GM19463 (cell line): ENCODE data around the gene SDK1.

Experiments used
- ATAC-seq: cut with Tn5 transposase; IDR thresholded peaks from one replicate; pipeline ENCODE4 v1.9.1; 2021; ENCODE audit warnings: mild to moderate bottlenecking, moderate library complexity; ENCODE audit not compliant: unreplicated experiment

SDK1 gene

DNA sequence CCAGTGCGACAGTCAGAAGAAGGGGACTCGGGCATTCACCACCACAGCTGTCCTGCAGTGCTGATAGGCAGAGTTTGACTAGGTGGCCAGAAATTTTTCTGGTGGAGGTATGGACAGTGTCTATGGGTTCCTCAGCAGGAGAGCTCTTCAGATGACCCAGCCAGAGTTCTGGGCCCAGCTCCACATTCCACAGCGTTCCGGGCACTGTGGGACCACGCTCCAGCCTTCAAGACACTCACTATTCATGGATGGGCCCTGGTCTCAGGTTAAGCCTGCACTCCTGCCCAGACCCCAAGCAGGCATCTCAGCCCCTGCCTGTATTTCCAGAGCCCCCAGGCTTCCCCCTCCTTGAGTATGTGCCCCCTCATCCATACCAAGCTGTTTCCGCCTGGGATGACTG lies 884.1 kb downstream of the SDK1 start:
- ATAC-seq: no peak

DNA sequence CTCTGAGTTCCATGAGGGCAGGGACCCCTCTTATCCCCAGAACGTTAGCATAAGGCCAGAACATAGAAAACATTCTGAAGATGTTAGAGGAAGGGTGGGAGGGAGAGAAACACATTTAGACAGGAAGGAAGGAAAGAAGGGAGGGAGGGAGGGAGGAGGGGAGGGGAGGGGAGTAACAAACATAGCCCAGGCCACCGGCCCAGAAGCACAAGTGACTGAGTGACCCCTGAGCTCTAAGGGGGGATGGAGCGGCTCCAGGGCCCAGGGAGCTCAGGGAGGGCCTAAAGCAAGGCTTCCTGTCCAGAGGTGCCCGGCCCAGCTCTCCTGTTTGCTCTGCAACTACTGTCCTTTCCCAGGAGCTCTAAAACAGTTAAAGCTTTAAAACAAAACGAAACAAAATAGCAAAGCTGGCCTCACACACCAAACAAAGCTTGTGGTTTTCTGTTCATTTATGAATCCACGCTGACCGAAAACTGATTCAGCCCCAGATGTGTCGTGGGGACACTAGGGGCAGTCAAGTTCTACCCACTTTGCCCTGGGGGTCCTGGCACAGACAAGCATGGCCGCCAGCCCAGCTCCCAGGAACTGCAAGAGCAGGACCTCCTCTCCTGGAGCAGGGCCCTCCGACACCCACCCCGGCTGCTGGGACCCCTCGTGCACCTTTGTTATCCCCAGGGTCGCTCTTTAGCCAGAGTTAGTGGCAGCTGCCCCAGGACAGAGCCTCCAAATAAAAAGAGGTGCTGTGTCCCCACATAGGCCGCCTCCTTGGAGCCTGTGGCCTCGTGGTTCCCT lies 884.9 kb downstream of the SDK1 start:
- ATAC-seq: no peak

DNA sequence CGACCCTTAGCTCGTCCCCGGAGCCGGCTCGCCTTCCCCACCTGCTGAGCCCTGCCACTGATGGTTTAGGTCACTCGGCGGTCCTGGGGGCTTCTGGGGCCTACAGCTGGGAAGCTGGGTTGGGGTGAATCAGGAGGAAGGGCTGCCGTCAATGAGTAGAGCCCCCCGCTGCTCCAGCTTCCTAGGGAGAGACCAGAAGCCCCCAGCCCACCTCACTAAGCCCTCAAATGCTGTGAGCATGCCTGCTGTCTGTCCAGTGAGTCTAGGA lies 885.4 kb downstream of the SDK1 start:
- ATAC-seq: no peak

DNA sequence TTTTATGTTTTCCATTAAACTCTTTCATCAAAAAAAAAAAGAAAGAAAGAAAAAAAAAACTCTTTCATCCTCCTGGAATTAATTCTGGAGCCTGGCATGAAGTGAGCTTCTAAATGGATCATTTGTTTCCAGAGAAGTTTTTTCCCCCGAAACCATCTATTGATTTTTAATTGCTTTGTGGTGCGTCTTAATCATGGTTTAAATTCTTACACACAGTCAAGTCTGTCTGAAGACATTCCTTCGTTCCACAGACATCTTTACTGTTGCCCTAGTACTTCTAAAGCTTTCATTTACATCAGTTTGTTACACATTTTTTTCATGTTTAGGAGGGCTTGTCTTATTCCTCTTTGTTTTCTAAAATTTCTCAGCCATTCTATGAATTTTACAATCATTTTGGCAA lies 887.6 kb downstream of the SDK1 start:
- no peak for ATAC-seq

DNA sequence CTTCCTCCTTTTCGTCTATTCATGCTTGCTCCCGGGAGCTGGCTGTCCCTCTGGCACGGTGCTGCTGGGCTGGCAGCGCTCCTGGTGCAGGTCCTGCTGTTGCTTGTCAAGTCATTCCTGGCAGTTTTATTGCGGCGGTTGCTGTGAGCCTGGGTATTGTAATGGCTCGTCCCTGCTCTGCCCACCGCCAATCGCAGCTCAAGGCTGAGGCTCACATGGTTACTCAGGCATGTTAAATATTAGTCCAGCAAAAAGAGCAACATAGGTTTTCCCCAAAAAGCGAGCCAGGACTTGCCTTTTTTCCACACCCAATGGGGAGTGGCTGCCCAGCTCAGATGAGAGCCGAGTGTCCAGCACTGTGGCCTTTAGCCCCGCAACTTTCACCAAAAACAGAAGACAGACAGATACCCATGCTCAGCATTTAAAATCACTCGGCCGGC lies 888.1 kb downstream of the SDK1 start:
- ATAC-seq: no peak

DNA sequence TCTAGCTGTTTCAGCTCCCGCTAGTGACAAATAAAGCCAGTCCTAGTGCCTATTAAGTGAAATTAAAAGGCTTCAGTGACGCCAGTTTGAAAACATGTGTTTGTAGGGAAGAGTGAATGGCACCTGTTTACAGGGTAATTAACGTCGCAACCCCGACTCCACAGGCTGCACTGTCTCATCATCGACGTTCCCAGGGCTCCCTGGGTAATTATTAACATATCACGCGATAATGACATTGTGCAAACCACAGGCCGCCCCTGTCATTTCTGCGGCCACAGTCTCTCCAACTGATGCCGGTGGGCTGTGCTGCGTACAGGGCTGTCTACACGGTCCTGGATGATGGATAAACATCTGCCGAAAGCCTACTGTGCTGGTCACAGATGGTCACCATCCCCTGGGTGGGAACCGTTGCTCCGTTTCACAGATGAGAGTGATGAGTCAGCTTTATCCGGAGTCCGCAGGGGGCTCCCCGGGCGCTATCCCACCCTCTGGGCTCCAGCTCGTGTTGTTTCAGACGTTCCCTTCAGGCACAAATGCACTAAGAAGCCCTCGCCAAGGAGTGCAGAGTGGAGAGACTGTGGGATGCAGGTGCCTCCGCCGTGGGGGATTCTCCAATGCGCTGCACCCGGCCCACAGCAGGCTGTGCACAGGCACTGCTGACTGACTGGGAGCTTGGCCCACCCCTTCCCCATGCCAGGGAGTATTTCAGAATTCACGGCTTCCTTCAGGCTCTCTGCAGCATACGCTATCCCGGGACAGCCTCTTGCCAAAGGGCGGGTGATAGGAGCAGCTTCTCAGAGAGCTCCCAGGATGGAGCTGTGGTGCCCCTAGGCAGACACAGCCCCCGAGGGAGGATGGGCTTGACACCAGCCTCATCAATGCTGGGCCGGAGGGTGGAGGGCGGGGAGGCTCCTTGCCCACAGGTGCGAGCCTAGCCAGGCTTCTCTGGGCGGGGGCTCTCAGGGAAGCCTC lies 889.2 kb downstream of the SDK1 start:
- no peak for ATAC-seq

DNA sequence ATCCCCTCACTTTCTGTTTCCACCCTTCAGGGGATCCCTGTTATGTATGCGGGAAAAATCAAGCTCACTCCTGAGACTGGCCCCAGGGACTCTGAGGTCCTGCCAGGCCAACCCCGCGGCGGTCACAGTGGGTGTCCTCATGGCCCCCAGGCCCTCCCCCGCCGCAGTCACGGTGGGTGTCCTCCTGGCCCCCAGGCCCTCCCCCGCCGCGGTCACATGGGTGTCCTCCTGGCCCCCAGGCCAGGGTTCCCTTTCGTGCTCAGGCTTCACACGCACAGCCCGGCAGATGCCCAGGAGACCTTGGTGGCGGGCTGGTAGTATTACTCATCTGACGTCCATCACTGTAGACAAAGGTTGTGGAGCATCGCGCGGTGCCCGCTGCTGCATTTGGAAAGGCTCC lies 890.0 kb downstream of the SDK1 start:
- no peak for ATAC-seq

DNA sequence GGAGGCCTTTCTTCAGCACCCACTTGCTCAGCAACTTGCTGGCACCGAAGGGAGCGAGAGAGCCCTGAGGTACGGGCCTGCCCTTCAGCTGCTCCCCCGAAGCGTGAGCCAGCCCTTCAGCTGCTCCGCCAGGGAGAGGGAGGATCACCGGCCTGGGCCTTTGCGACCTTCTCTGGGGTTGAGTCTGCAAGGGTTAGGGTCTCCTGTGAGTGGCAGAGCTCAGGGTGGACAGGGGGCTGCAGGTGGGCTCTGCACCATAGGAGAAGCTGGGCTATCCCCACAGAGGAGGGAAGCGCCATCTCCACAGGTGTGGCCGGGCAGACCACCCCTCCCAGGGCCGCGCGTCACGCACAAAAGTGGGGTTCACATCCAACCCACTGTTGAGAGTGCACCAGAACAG lies 890.5 kb downstream of the SDK1 start:
- ATAC-seq: no peak

DNA sequence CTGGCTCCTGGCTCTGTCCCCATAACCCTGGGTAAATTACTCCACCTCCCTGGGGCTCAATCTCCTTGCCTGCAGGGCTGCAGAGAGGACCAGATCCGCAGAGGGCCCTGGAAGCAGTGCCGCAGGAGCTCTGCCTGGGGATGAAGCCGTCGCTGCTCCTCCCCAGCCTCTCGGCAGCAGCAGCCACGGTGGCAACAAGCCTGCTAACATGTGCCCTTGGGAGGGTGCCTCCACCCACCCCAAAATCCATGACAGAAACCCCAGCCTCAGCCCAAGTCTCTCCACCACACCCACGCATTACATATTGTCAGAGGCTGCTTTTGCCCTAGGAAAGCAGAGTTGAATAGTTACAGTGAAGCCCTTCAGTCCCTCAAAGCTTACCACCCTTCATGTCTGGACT lies 894.6 kb downstream of the SDK1 start:
- no peak for ATAC-seq

DNA sequence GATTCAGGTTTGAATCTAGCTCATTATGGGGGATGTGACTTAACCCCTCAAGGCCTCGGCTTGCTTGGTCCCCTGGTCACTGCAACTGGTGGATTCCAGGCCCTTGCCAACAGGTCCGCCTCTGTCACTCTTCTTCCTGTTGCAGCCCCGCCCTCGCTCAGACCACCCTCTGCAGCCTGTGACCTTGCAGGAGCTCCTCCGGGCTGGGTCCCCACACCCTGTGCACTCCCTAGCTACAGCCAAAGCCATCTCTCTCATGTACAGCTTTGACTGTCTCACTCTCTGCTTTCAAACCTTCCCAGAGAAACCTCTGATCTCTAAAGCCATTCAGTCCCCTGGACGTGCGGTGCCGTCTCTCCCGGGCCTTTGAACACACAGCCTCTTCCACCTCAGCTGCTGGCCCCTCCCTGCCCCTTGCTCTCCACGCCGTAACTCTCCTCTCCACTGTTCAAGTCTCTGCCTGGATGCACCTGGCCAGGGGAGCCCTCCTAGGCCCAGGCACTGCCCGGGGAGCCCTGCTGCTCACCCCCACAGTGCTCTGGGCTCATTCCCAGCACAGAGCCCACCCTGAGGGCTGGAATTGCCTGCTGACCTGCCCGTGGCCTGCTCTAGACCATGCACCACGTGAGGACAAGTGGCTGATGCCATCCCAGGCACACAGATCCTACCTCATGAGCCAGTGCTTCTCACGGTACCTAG lies 895.2 kb downstream of the SDK1 start:
- no peak for ATAC-seq

DNA sequence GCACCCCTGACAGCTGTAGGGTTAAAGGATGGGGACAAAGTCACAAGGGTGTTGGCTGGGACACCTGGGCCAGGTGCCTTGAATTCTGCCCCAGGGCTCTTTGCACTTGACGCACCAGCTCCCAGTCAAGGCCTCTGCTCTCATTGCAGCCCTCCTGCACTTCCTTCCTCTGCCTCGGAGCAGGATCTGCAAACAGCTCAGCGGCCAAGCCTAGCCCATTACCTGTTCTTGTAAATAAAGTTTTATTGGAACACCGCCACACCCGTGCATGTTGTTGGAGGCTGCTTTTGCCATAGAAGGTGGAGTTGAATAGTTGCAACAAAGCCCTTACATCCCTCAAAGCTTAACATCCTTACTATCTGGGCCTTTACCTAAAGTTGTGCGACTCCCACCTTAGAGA lies 897.2 kb downstream of the SDK1 start:
- no peak for ATAC-seq

DNA sequence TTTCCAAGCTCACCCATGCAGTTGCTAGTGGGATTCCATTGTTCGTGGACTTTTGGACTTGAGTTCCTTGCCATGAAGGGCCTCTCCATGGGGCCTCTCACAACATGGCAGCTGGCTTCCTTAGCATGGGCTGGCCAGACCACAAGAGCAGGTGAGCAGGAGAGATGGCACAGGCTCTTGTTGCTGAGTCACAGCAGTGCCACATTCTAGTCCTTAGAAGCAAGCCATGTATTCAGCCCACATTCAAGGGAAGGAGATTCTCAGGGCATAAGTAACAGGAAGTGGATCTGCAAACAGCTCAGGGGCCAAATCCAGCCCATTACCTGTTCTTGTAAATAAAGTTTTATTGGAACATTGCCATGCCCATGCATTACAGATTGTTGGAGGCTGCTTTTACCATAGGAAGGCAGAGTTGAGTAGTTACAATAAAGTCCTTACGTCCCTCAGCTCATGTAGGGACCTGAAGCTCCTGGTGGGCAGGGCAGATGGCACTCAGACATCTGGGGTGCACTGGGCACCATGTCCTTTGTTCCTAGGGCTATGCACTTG lies 899.6 kb downstream of the SDK1 start:
- ATAC-seq: no peak

DNA sequence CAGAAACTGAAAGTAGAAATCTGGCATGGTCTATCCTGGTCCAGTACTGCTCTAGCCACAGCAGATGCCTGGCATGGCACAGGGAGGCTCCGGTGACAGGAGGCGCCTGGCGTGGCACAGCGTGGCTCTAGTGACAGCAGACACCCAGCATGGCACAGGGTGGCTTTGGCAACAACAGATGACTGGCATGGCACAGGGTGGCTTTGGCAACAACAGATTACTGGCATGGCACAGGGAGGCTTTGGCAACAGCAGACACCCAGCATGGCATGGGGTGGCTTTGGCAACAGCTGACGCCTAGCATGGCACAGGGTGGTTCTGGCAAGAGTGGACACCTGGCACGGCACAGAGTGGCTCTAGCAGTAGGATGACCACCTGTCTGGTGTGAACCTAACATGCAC lies 900.5 kb downstream of the SDK1 start:
- no peak for ATAC-seq

DNA sequence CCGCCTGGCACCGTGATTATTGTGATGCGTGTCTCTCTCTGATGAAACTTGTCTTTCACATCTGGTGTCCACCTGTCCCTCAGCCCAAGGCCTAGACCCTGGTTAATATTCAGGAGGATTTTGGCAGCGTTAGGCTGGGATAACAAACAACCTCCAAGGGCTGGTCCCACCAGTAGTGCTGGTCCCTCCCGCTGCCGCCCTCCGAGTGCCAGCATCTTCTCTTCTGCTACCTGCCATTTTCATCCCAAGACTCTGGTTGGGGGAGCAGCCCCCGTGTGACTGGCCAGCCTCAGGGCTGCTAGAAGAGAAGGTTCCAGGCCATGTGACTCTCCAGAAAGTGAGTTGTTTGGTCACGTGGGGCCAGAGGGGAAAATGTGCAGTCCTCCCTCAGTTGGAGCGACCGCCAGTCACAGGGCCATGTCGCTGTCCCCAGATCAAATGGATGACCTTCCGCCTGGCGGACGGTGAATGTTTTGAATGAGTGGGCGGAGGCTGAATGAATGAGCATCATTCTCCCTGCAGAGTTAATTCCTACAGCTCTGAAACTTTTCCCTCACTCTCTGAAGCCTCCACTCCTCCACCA lies 901.2 kb downstream of the SDK1 start:
- ATAC-seq: no peak

DNA sequence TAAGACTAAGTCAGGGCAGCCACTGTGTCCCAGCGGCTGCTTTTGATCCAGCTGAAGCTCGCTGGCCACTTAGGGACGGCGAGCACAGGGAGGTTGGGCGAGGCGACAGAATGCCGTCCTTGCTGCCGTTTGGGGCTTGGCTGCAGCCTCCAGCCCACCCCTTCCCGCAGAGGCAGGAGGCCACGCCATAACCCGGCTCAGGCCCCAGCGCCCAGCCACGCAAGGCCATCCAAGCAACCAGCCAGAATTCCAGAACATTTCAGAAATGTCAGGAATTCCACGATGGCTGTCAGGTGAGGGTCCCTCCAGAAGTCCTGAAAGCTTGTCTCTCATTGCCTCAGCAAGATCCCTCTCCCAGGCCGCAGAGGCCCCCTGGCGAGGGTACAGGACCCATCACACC lies 901.9 kb downstream of the SDK1 start:
- no peak for ATAC-seq

DNA sequence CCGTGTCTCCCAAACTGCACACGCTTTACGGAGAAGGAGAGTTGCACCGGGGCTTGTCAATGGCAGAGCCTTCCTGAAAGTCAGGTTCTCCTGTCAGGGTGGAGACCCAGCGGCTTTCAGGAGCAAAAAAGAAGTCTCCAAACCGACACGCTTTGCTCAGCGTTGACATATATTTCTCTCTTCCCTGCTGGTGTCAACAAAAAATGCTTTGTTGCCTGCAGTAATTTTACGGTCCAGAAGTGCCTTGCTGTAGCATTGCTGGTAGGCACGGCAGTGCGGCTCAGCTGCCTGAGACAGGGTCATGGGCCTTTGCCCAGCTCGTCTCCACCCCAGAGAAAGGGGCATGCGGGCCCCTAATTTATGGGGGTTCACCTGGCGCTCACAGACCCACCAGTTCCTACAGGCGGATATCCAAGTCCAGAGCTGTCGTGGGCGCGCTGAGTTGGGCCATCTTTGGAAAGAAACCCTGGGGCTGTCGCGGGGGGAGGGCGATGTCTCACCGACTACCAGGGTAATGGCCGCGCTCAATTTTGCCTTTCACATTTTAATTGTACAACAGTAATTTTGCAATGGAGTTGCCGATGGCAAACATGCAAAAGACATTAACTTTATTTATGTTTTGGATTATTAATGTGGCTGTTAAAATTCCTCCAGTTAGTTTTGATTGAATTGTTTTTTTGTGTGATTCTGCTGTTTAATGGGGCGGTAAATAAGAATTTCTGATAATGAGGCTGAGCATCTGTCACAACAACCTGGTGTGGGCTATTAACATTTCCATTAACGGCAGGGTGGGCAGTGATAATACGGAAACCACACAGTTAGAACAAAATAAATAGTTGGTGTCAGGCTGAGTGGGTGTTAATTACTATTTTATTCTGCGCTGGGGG lies 902.8 kb downstream of the SDK1 start:
- ATAC-seq: no peak

DNA sequence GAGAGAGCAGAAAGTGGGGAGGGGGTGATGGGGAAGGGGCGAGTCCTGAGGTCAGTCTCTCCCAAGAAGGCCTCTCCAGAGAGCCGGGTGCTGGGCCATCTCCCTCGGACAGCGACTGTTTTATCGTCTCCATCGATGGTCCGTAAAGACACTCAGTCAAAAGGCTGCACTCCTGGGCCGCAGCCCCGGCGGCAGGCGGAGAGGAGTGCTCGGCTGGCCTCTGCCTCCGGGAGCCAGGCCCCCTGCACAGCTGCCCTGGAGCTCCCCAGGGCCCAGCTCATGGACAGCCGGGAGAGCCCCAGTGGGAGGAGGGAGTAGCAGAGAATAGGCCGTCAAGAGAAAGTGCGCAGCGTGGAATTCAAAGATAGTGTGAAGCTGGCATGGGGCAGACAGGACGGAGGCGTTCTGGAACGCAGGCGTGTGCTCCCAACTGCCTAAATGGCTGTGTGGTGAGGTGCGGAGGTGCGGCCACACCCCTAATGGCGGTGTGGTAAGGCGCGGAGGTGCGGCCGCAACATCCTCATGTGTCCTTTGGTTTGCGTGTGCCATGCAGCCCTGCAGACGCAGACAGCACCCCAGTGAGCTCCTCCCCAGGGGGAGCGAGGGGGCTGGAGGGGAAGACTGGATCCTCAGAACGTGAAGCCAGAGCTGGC lies 903.6 kb downstream of the SDK1 start:
- ATAC-seq: no peak

DNA sequence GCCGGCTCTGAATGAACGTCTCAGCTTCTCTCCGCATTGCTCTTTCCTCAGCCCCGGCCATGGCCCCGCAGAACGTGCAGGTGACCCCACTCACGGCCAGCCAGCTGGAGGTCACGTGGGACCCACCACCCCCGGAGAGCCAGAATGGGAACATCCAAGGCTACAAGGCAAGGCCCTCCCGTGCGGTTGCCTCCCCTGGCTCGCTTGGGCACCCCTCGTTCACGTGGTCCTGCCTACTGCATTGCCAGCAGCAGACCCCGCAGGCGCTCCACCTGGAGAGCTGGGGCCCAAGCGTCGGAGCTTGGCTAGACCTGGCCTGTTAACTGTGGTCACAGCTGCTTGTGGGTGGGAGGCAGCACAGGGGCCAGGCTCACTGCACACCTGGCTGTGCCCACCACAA lies 904.8 kb downstream of the SDK1 start:
- ATAC-seq: no peak

DNA sequence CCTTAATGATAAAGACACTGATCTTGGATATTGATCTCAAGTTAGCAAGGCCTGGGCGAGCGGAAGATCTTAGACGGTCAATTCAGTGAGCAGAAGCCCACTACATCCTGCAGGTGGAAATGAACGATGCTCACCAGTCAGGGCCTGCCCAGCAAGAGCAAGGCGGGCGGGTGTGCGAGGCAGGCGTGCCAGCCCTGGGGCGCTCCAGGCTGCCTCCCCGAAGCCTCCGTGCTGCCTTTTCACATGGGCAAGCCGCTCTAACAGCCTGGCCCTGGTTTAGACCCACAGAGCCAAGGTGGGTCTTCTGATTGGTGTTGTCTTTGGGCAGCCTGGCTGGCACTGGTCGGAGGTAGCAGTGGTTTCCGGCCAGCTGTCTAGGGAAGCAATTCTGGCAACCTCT lies 906.0 kb downstream of the SDK1 start:
- no peak for ATAC-seq

DNA sequence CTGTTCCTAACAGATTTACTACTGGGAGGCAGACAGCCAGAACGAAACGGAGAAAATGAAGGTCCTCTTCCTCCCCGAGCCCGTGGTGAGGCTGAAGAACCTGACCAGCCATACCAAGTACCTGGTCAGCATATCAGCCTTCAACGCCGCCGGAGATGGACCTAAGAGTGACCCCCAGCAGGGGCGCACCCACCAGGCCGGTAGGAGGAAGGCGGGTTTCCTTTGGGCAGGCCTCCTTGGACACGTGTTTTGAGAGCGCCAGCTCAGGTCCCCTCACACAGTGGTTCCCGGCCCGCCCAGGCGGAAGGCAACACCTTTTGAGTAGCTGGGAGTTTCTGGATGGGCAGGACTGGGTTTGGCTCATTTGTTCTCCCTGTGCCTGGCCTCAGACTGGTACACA lies 907.0 kb downstream of the SDK1 start:
- no peak for ATAC-seq
